Trophoblast cell (in vitro differentiated cells and primary cell): Measurements from ENCODE around the gene IGF2R.
"Not testable (repeated sequence)": the region's sequence is repeated elsewhere in the genome, so short reads cannot be mapped to it uniquely, and the experiment has no call there.

Experiments
- DNase-seq, 2 donors: peaks; one replicate each; pipeline ENCODE4 v3.0.0-alpha.2; 2016
- H2AFZ ChIP-seq: 2 replicates; pipeline ENCODE4 v1.6.1; 2013; ENCODE audit warnings: low read length, moderate library complexity, mild to moderate bottlenecking; ENCODE audit not compliant: insufficient read depth, poor library complexity
- H2AK5ac ChIP-seq: 2 replicates; pipeline ENCODE4 v1.6.1; 2013; ENCODE audit warnings: mild to moderate bottlenecking, low read length
- H2BK120ac ChIP-seq: 2 replicates; pipeline ENCODE4 v1.6.1; 2013; ENCODE audit warnings: low read length, mild to moderate bottlenecking, moderate library complexity; ENCODE audit not compliant: insufficient read depth, poor library complexity
- H2BK12ac ChIP-seq: 2 replicates; pipeline ENCODE4 v1.6.1; 2013; ENCODE audit warnings: mild to moderate bottlenecking, low read length, moderate library complexity
- H2BK5ac ChIP-seq: 2 replicates; pipeline ENCODE4 v1.6.1; 2013; ENCODE audit warnings: low read length, low read depth, moderate library complexity, mild to moderate bottlenecking; ENCODE audit not compliant: poor library complexity
- H3K14ac ChIP-seq: 2 replicates; pipeline ENCODE4 v1.6.1; 2013; ENCODE audit warnings: mild to moderate bottlenecking, low read length
- H3K18ac ChIP-seq: 2 replicates; pipeline ENCODE4 v1.6.1; 2013; ENCODE audit warnings: mild to moderate bottlenecking, low read length
- H3K23ac ChIP-seq: 2 replicates; pipeline ENCODE4 v1.6.1; 2013; ENCODE audit warnings: low read length
- H3K27ac ChIP-seq: 2 replicates; pipeline ENCODE4 v1.5.1; 2013; ENCODE audit warnings: low read depth, mild to moderate bottlenecking, inconsistent platforms, low read length, moderate library complexity
- H3K27me3 ChIP-seq: 2 replicates; pipeline ENCODE4 v1.6.1; 2013; ENCODE audit warnings: inconsistent platforms, mild to moderate bottlenecking, low read length, moderate library complexity; ENCODE audit not compliant: insufficient read depth
- H3K36me3 ChIP-seq, 2 experiments: 1 replicate in 1 of 2; 2 replicates in 1 of 2; pipeline ENCODE4 v1.6.1; 2013; ENCODE audit warnings: low read length in 2 of 2, mild to moderate bottlenecking in 2 of 2, moderate library complexity in 1 of 2; ENCODE audit not compliant: insufficient read depth in 2 of 2, control insufficient read depth in 1 of 2
- H3K4ac ChIP-seq: 2 replicates; pipeline ENCODE4 v1.6.1; 2013; ENCODE audit warnings: low read depth, mild to moderate bottlenecking, low read length, moderate library complexity
- H3K4me1 ChIP-seq, 2 experiments: 1 replicate in 1 of 2; 2 replicates in 1 of 2; pipeline ENCODE4 v1.6.1; 2013; ENCODE audit warnings: low read length in 2 of 2, mild to moderate bottlenecking in 2 of 2, moderate library complexity in 1 of 2; ENCODE audit not compliant: insufficient read depth in 2 of 2, control insufficient read depth in 1 of 2
- H3K4me2 ChIP-seq: 2 replicates; pipeline ENCODE4 v1.6.1; 2013; ENCODE audit warnings: inconsistent platforms, mild to moderate bottlenecking, low read length, moderate library complexity
- H3K4me3 ChIP-seq: 2 replicates; pipeline ENCODE4 v1.5.1; 2013; ENCODE audit warnings: mild to moderate bottlenecking, low read depth, low read length, inconsistent platforms
- H3K79me1 ChIP-seq: one replicate; pipeline ENCODE4 v1.6.1; 2013; ENCODE audit warnings: low read length
- H3K79me2 ChIP-seq: 2 replicates; pipeline ENCODE4 v1.6.1; 2013; ENCODE audit warnings: low read length, mild to moderate bottlenecking; ENCODE audit not compliant: control insufficient read depth, insufficient read depth, poor library complexity
- H3K9ac ChIP-seq: 2 replicates; pipeline ENCODE4 v1.6.1; 2013; ENCODE audit warnings: mild to moderate bottlenecking, low read length
- H3K9me3 ChIP-seq: 2 replicates; pipeline ENCODE4 v1.6.1; 2013; ENCODE audit warnings: low read depth, mild to moderate bottlenecking, control low read depth, inconsistent platforms, low read length; ENCODE audit not compliant: insufficient read depth
- H4K12ac ChIP-seq: 2 replicates; pipeline ENCODE4 v1.6.1; 2013; ENCODE audit warnings: low read depth, mild to moderate bottlenecking, low read length, moderate library complexity
- H4K8ac ChIP-seq: 2 replicates; pipeline ENCODE4 v1.6.1; 2013; ENCODE audit warnings: low read depth, mild to moderate bottlenecking, low read length, moderate library complexity
- H4K91ac ChIP-seq: one replicate; pipeline ENCODE4 v1.6.1; 2013; ENCODE audit warnings: low read depth, mild to moderate bottlenecking, low read length, moderate library complexity
- WGBS: extraction: QIAGEN DNeasy Blood & Tissue Kit; methylation state at CpG from one replicate; pipeline ENCODE4 v1.1.7; 2013; ENCODE audit warnings: missing lambda C conversion rate; ENCODE audit not compliant: insufficient read length, insufficient coverage; ENCODE audit errors: extremely low coverage; 5-methylcytosine and 5-hydroxymethylcytosine counted together

Gene IGF2R

DNA sequence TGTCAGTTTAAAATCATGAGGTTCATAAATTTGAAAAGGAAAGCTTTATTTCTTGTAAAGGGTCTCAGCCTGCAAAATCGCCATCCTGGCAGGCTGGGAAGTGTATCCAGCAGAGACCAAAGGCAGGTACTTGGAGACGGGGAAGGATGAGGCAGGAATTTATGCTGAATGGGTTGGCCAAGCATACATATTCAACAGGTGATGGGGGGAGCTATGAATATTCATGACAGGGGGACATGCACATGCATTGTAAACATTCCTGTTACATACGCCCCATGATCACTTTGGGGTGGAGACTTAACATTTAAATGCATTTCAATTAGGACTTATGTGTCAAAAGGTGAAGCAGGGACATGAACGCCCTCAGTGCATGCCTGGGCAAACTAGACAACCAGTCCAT, 142.9 kb downstream of the IGF2R start:
- no peak overlapping the region for H4K91ac ChIP-seq
- no peaks in the 10 kb centered on the region for H3K79me2 ChIP-seq
- no peak overlapping the region for H3K14ac ChIP-seq
- no peaks in the 10 kb centered on the region for H3K79me1 ChIP-seq
- H4K8ac ChIP-seq = no peak overlapping the region
- H3K9ac ChIP-seq = no peak overlapping the region
- WGBS = no CpG with 5 or more reads among the region's 4 CpGs
- peaks cover 6% of the 10 kb centered on the region for H3K9me3 ChIP-seq
- peaks cover 10 to 17% of the 10 kb centered on the region in 2 experiments for H3K36me3 ChIP-seq
- H3K4me2 ChIP-seq = no peak overlapping the region
- no peak overlapping the region for H4K12ac ChIP-seq
- H2BK12ac ChIP-seq = no peak overlapping the region
- no peak overlapping the region for H3K4me3 ChIP-seq
- H2AK5ac ChIP-seq = no peak overlapping the region
- no peak overlapping the region for H2BK5ac ChIP-seq
- no peak overlapping the region for H3K27ac ChIP-seq
- DNase-seq = no peak
- H3K23ac ChIP-seq = no peak overlapping the region
- no peak overlapping the region for H2AFZ ChIP-seq
- H3K18ac ChIP-seq = no peak overlapping the region
- no peaks in the 10 kb centered on the region for H3K27me3 ChIP-seq
- no peak overlapping the region for H3K4ac ChIP-seq
- no peak overlapping the region for H2BK120ac ChIP-seq
- H3K4me1 ChIP-seq = no peaks in the 10 kb centered on the region

DNA sequence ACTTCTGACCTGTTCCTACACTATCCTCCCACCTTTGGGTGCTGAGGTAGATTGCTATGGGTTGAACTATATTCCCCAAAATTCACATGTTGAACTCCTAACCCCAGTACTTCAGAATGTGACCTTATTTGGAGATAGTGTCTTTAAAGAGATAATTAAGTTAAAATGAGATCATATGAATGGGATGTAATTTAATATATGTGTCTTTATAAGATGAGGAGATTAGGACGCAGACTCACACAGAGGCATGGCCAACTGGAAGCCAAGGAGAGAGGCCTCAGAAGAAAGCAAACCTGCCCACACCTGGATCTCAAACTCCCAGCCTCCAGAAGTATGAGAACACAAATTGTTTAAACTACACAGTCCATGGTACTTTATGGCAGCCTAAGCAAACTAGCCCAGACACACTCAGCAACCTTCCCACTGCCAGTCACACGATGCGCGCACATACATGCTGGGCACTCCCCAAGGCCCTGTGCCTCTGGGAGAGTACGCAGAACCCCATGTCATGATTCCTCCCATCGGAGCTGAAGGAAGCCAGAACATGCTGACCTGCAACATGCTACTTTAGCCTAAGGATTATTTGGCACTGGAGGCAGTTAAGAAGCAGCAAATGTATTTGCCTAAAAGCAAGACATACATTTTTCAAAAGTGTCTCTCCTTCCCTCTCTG, 143.9 kb downstream of the IGF2R start:
- Histone ChIP-seq H3K23ac (no peak overlapping the region), H3K4me1 (no peaks in the 10 kb centered on the region), H2AK5ac (no peak overlapping the region), H4K12ac (no peak overlapping the region), H3K4me3 (no peak overlapping the region), H2AFZ (no peak overlapping the region), H3K18ac (no peak overlapping the region), H3K4me2 (no peak overlapping the region), H3K27ac (no peak overlapping the region), H3K9ac (no peak overlapping the region), H2BK12ac (no peak overlapping the region), H3K14ac (no peak overlapping the region), H3K79me2 (no peaks in the 10 kb centered on the region), H2BK120ac (no peak overlapping the region), H3K4ac (no peak overlapping the region), H4K8ac (no peak overlapping the region), H3K9me3 (peaks cover 14% of the 10 kb centered on the region), H4K91ac (no peak overlapping the region), H3K36me3 (peaks cover 13 to 23% of the 10 kb centered on the region in 2 experiments), H3K79me1 (no peaks in the 10 kb centered on the region), H3K27me3 (no peaks in the 10 kb centered on the region), H2BK5ac (no peak overlapping the region)
- WGBS = no CpG with 5 or more reads among the region's 6 CpGs
- no peak for DNase-seq

DNA sequence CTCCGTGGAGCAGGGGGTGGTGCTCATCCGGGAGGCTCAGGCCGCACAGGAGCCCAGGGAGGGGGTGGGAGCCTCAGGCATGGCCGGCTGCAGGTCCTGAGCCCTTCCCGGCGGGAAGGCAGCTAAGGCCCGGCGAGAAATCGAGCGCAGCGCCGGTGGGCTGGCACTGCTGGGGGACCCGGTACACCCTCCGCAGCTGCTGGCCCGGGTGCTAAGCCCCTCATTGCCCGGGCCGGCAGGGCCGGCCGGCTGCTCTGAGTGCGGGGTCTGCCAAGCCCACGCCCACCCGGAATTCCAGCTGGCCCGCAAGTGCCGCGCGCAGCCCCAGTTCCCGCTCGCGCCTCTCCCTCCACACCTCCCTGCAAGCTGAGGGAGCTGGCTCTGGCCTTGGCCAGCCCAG, 145.7 kb downstream of the IGF2R start:
- not testable (repeated sequence) for H2BK5ac ChIP-seq, H3K4me2 ChIP-seq, H4K91ac ChIP-seq, H4K8ac ChIP-seq, H4K12ac ChIP-seq, H3K4ac ChIP-seq, H2AFZ ChIP-seq, DNase-seq, H3K23ac ChIP-seq, H3K4me3 ChIP-seq, H3K9ac ChIP-seq, H3K27ac ChIP-seq, H3K18ac ChIP-seq, H2AK5ac ChIP-seq, H3K79me2 ChIP-seq, H3K14ac ChIP-seq, H3K27me3 ChIP-seq, H3K79me1 ChIP-seq, H2BK120ac ChIP-seq, H3K4me1 ChIP-seq, H2BK12ac ChIP-seq
- peaks cover 18 to 22% of the 10 kb centered on the region in 2 experiments for H3K36me3 ChIP-seq
- no CpG with 5 or more reads among the region's 29 CpGs for WGBS
- peaks cover 21% of the 10 kb centered on the region for H3K9me3 ChIP-seq

DNA sequence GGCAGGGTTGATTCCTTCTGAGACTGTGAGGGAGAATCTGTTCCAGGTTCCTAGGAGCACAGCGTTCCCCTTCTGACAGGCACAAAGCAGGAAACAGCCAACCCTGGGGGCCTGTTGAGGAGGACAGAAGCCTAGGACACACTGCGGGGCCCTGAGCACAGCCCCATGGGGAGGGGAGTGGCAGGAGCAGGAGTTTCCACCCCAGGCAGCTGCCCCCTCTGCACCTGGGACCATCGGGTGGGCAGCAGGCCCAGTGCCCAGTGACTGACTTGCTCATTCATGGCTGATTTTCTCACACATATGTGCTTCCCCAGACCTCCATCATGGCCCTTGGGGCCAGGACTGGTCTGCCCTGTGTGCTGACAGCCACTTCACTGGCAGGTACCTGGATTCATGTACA, 146.5 kb downstream of the IGF2R start:
- Histone ChIP-seq H4K91ac (no peak overlapping the region), H3K27ac (no peak overlapping the region), H3K14ac (no peak overlapping the region), H3K9me3 (peaks cover 21% of the 10 kb centered on the region), H3K4me3 (no peak overlapping the region), H3K4me2 (no peak overlapping the region), H2AFZ (no peak overlapping the region), H3K79me2 (no peaks in the 10 kb centered on the region), H3K23ac (no peak overlapping the region), H2AK5ac (no peak overlapping the region), H3K27me3 (no peaks in the 10 kb centered on the region), H2BK120ac (no peak overlapping the region), H3K36me3 (peaks cover 16 to 18% of the 10 kb centered on the region in 2 experiments), H3K18ac (no peak overlapping the region), H2BK5ac (no peak overlapping the region), H3K79me1 (no peaks in the 10 kb centered on the region), H2BK12ac (no peak overlapping the region), H4K12ac (no peak overlapping the region), H4K8ac (no peak overlapping the region), H3K4me1 (no peaks in the 10 kb centered on the region), H3K4ac (no peak overlapping the region), H3K9ac (no peak overlapping the region)
- WGBS = no CpG with 5 or more reads among the region's 3 CpGs
- DNase-seq = no peak
